ENCODE measurements around the gene SLC44A4. TPM values are rescaled to one million over a fixed set of nuclear protein-coding genes. Genes with fewer than 3 reads are reported as not detected.

SLC44A4 gene
- total and polyA plus RNA-seq, 9 of the 15 experiments (the other 6 are each of a cell fraction or from before 2014, with no cell fraction given): 7.9 to 18.6 (median 11.2) TPM

GRCh38 chr6:31884528-31885035 is 5.8 kb upstream of the SLC44A4 start:
- WGBS (ENCODE audit: insufficient coverage, low coverage, missing lambda C conversion rate): 89% methylated on average over 18 of the region's 22 CpGs
- intact Hi-C loops (cut with micrococcal nuclease): no loop called here
- in situ Hi-C loops (cut with MboI): no loop called here
- H2AFZ ChIP-seq (ENCODE audit: low read depth, low read length): no peak overlapping the region
- H3K36me3 ChIP-seq (ENCODE audit: control insufficient read depth, insufficient read depth, low read length): peaks cover 94% of the 10 kb centered on the region; the same call in 2 of the 3 replicates
- no peak overlapping the region for H3K4me3 ChIP-seq
- no peak overlapping the region for H3K4me2 ChIP-seq (ENCODE audit: insufficient read depth, low read length)
- TF ChIP-seq ZNF280B (CRISPR knock-in tag; IDR thresholded peaks at IDR 0.05) (no peak), E2F1 (CRISPR knock-in tag; IDR thresholded peaks at IDR 0.05) (no peak), BDP1 (IDR thresholded peaks at IDR 0.05; ENCODE audit: insufficient read depth, insufficient read length) (no peak), CTCF (IDR thresholded peaks at IDR 0.05 in 2 of 3, conservative IDR thresholded peaks at IDR 0.05 in 1 of 3; ENCODE audit: insufficient read depth in 2 of 3, low read depth in 1 of 3, low read length in 3 of 3) (no peak), ZBTB2 (IDR thresholded peaks at IDR 0.05) (no peak), PTBP1 (IDR thresholded peaks at IDR 0.05; ENCODE audit: low read depth, low read length) (no peak), YY1 (IDR thresholded peaks at IDR 0.05; ENCODE audit: borderline replicate concordance in 1 of 3, control insufficient read depth in 1 of 3, extremely low read depth in 1 of 3, insufficient read depth in 3 of 3, insufficient read length in 1 of 3, insufficient replicate concordance in 2 of 3, low read depth in 1 of 3, low read length in 2 of 3) (no peak), ZNF449 (CRISPR knock-in tag; IDR thresholded peaks at IDR 0.05) (no peak), TRIM25 (IDR thresholded peaks at IDR 0.05; ENCODE audit: borderline replicate concordance) (no peak), ARHGAP35 (IDR thresholded peaks at IDR 0.05; ENCODE audit: partially characterized antibody) (no peak), FOS (IDR thresholded peaks at IDR 0.05; ENCODE audit: extremely low read depth, insufficient read length) (no peak)
- BruUV-seq (replicated peaks): no TSS peak
- H4K20me1 ChIP-seq (replicated peaks; ENCODE audit: control insufficient read depth, insufficient read depth, low read length): no peaks in the 10 kb centered on the region
- POLR2A ChIA-PET: interaction anchor here (0.6 to 1.6 kb wide), 5 partner anchors 9 to 17 kb away, joined by 3 to 8 read pairs (median 4); no protein-coding TSS in a partner anchor
- ATAC-seq: no peak
- no peak for DNase-seq (ENCODE audit: extremely low read depth in 1 of 4, low spot score in 3 of 4)
- no peak overlapping the region for H3K27ac ChIP-seq (ENCODE audit: extremely low read depth, low read depth, low read length)
- peaks cover 0 to 33% of the 10 kb centered on the region in 2 experiments; a peak in 1 of 5 replicates for H3K4me1 ChIP-seq (replicated peaks in 1 of 2; ENCODE audit: control insufficient read depth in 2 of 2, insufficient read depth in 2 of 2, low read length in 2 of 2)
- no peaks in the 10 kb centered on the region for H3K79me2 ChIP-seq (ENCODE audit: control insufficient read depth, insufficient read depth, low read length)
- H3K9me1 ChIP-seq (ENCODE audit: control insufficient read depth, insufficient read depth, low read length): no peaks in the 10 kb centered on the region
- no peak for FAIRE-seq
- H3K27me3 ChIP-seq (ENCODE audit: control insufficient read depth in 2 of 2, insufficient read depth in 2 of 2, low read length in 2 of 2): no peaks in the 10 kb centered on the region
- no peak overlapping the region for H3K9ac ChIP-seq (ENCODE audit: insufficient read depth in 1 of 2, low read depth in 2 of 2, low read length in 2 of 2)
- H3K9me3 ChIP-seq (replicated peaks; ENCODE audit: control insufficient read depth, insufficient read depth, low read depth, low read length): no peaks in the 10 kb centered on the region
- CTCF ChIA-PET (ENCODE audit: low intra/inter-chr PET ratio): no interaction called here
